Brain microvascular endothelial cell (primary cell): ENCODE measurements around the gene PIAS4.

Source experiments
- DNase-seq: peaks from one replicate; pipeline ENCODE4 v3.0.0-alpha.2; 2020
- H3K27ac ChIP-seq: fragments of 250-450 bp; sonication (Bioruptor Pico); 2 replicates; pipeline ENCODE4 v1.5.1; 2020; ENCODE audit warnings: mild to moderate bottlenecking, moderate library complexity
- H3K27me3 ChIP-seq: fragments of 250-450 bp; sonication (Bioruptor Pico); replicated peaks from 2 replicates; pipeline ENCODE4 v1.5.1; 2020; ENCODE audit warnings: mild to moderate bottlenecking
- H3K36me3 ChIP-seq: fragments of 250-450 bp; sonication (Bioruptor Pico); replicated peaks from 2 replicates; pipeline ENCODE4 v1.5.1; 2020; ENCODE audit warnings: mild to moderate bottlenecking
- H3K4me3 ChIP-seq: 2 replicates; pipeline ENCODE4 v1.5.1; 2011; ENCODE audit warnings: low read depth, mild to moderate bottlenecking, control low read depth, low read length, moderate library complexity
- CTCF ChIP-seq: IDR thresholded peaks from 2 replicates; pipeline ENCODE4 v1.5.1; 2011; ENCODE audit warnings: low read depth, mild to moderate bottlenecking, moderate library complexity, low read length, control low read depth, inconsistent platforms; ENCODE audit errors: missing control alignments
- in situ Hi-C: cut with HindIII; loops from 2 replicates; pipeline ENCODE4 v1.10.0; 2017; ENCODE audit warnings: low sequenced_read_pairs, low pct_ligation_motif_present

Gene PIAS4

GRCh38 chr19:4028334-4029246, 21.1 kb downstream of the PIAS4 start:
- no peaks in the 10 kb centered on the region for H3K27me3 ChIP-seq

GRCh38 chr19:4029247-4029614, 21.7 kb downstream of the PIAS4 start:
- DNase-seq, result no peak
- no peak for TF ChIP-seq CTCF
- H3K27me3 ChIP-seq, result no peaks in the 10 kb centered on the region
- no peak overlapping the region for H3K27ac ChIP-seq
- in situ Hi-C loops, result no loop called here
- H3K4me3 ChIP-seq, result no peak overlapping the region
- H3K36me3 ChIP-seq, result peaks cover 30% of the 10 kb centered on the region

More at GRCh38 chr19:4028334-4029246, 21.1 kb downstream of the PIAS4 start:
- in situ Hi-C loops, result no loop called here
- Histone ChIP-seq H3K27ac (no peak overlapping the region), H3K4me3 (no peak overlapping the region), H3K36me3 (peaks cover 24% of the 10 kb centered on the region)
- TF ChIP-seq CTCF, result no peak
- no peak for DNase-seq

GRCh38 chr19:4030552-4030951, 23.0 kb downstream of the PIAS4 start:
- Histone ChIP-seq H3K36me3 (peaks cover 28% of the 10 kb centered on the region), H3K27me3 (no peaks in the 10 kb centered on the region), H3K4me3 (no peak overlapping the region), H3K27ac (no peak overlapping the region)
- in situ Hi-C loops, result no loop called here
- no peak for TF ChIP-seq CTCF
- DNase-seq, result no peak

- Histone ChIP-seq H3K27ac (no peak overlapping the region), H3K4me3 (no peak overlapping the region), H3K27me3 (no peaks in the 10 kb centered on the region), H3K36me3 (peaks cover 28% of the 10 kb centered on the region)
- no peak for DNase-seq
- in situ Hi-C loops, result no loop called here
- no peak for TF ChIP-seq CTCF
Measured at GRCh38 chr19:4030981-4031380, 23.4 kb downstream of the PIAS4 start.

GRCh38 chr19:4031420-4031819, 23.9 kb downstream of the PIAS4 start:
- TF ChIP-seq CTCF, result no peak
- Histone ChIP-seq H3K27me3 (no peaks in the 10 kb centered on the region), H3K36me3 (peaks cover 28% of the 10 kb centered on the region), H3K4me3 (no peak overlapping the region), H3K27ac (no peak overlapping the region)
- no peak for DNase-seq
- in situ Hi-C loops, result no loop called here
